ENCODE data around the gene OCA2. TPM values are rescaled to one million over a fixed set of nuclear protein-coding genes. Genes with fewer than 3 reads are reported as not detected.

The OCA2 gene
- total RNA-seq, 1 donor from 2014 or later, result 1.0 TPM

DNA sequence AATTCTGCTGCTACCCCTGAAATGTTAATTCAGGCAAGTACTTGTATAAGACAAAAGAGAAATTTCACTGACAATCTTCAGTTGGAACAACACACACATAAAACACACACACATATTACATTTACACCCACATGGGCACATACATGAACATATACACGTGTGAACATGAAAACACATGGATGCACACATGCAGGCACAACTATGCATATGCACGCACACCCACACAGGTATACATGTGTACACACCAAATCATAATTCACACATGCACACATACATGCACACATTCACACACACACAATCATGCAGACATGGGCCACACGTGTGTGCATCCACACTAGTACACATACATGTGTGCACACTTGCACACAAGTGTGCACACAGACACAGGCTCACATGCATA, 277.8 kb downstream of the OCA2 start:
- no peak for TF ChIP-seq CTCF (IDR thresholded peaks at IDR 0.05; ENCODE audit: unreplicated experiment)
- H3K36me3 Mint-ChIP-seq, result no peaks in the 10 kb centered on the region
- no peaks in the 10 kb centered on the region for H3K4me1 Mint-ChIP-seq
- DNase-seq (ENCODE audit: low spot score in 2 of 2, unreplicated experiment in 2 of 2), result no peak
- H3K9me3 Mint-ChIP-seq, result peaks cover 10% of the 10 kb centered on the region
- no peak overlapping the region for H3K27ac Mint-ChIP-seq
- H3K27me3 Mint-ChIP-seq (ENCODE audit: low read depth), result peaks cover 6% of the 10 kb centered on the region
- no peak overlapping the region for H3K4me3 Mint-ChIP-seq

GRCh38 chr15:27820722-27821121, 278.4 kb downstream of the OCA2 start:
- Mint-ChIP-seq H3K36me3 (no peaks in the 10 kb centered on the region), H3K27me3 (ENCODE audit: low read depth) (peaks cover 6% of the 10 kb centered on the region), H3K9me3 (peaks cover 10% of the 10 kb centered on the region), H3K27ac (no peak overlapping the region), H3K4me3 (no peak overlapping the region), H3K4me1 (no peaks in the 10 kb centered on the region)
- no peak for DNase-seq (ENCODE audit: low spot score in 2 of 2, unreplicated experiment in 2 of 2)
- no peak for TF ChIP-seq CTCF (IDR thresholded peaks at IDR 0.05; ENCODE audit: unreplicated experiment)

DNA sequence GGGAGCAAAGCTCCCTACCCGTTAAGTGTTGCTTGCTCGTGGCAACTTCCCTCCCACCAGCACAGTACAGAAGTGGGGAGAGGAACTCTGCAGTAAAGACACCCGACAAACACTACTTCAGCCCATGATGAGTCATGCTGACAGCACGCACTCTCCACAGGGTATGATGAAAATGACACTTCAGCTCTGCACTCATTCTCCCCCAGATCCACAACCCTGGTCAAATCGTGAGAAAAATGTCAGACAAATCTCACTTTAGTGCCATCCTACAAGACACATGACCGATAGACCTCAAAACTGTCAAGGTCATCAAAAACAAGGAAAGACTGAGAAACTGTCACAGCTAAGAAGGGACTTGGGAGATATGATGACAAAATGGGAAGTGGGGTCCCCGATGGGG, 278.9 kb downstream of the OCA2 start:
- H3K27me3 Mint-ChIP-seq (ENCODE audit: low read depth), result peaks cover 6% of the 10 kb centered on the region
- no peak for DNase-seq (ENCODE audit: low spot score in 2 of 2, unreplicated experiment in 2 of 2)
- TF ChIP-seq CTCF (IDR thresholded peaks at IDR 0.05; ENCODE audit: unreplicated experiment), result no peak
- no peak overlapping the region for H3K4me3 Mint-ChIP-seq
- H3K27ac Mint-ChIP-seq, result no peak overlapping the region
- no peaks in the 10 kb centered on the region for H3K4me1 Mint-ChIP-seq
- H3K9me3 Mint-ChIP-seq, result peaks cover 10% of the 10 kb centered on the region
- H3K36me3 Mint-ChIP-seq, result no peaks in the 10 kb centered on the region

DNA sequence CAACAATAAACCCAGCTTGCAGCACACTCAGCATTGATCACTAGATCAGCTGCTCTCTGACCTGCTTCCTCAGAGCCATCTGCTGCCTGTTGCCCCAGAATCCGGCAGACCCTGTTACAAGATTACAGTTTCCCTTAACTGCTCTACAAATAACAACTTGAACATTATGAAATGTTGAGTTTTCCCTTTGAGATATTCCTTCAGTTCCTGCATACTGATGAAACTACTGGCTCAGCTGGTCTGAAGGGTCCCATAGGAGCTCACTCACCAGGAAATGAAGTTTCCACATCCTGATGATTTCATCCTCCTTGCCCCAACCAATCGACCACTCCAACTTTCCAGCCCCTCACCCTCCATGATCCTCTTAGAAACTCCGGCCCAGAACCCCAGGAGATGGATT, 281.9 kb downstream of the OCA2 start:
- Mint-ChIP-seq H3K36me3 (no peaks in the 10 kb centered on the region), H3K4me3 (no peak overlapping the region), H3K27me3 (ENCODE audit: low read depth) (peaks cover 6% of the 10 kb centered on the region), H3K27ac (no peak overlapping the region), H3K4me1 (no peaks in the 10 kb centered on the region), H3K9me3 (peaks cover 10% of the 10 kb centered on the region)
- no peak for TF ChIP-seq CTCF (IDR thresholded peaks at IDR 0.05; ENCODE audit: unreplicated experiment)
- DNase-seq (ENCODE audit: low spot score in 2 of 2, unreplicated experiment in 2 of 2), result no peak

DNA sequence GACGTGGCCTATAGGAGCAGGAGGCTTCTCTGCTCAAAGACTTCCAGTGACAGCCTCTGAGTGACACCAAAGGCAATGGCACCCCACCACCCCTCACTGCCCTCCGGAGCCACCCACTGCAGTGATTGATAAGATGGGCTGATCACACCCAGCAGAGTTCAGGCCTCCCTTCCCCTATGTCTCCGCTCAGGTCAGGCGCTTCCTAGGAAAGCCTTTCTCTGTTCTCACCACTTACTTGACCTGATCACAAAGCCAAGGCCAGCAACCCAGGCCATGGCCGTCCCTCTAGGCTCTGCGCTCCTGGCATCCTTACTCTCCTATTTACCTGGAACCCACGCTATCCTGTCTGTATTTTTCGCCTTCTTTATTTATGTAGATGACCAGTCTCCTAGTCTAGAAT, 282.3 kb downstream of the OCA2 start:
- Mint-ChIP-seq H3K9me3 (peaks cover 10% of the 10 kb centered on the region), H3K36me3 (no peaks in the 10 kb centered on the region), H3K27me3 (ENCODE audit: low read depth) (peaks cover 6% of the 10 kb centered on the region), H3K27ac (no peak overlapping the region), H3K4me1 (no peaks in the 10 kb centered on the region), H3K4me3 (no peak overlapping the region)
- no peak for TF ChIP-seq CTCF (IDR thresholded peaks at IDR 0.05; ENCODE audit: unreplicated experiment)
- no peak for DNase-seq (ENCODE audit: low spot score in 2 of 2, unreplicated experiment in 2 of 2)

- Mint-ChIP-seq H3K27me3 (ENCODE audit: low read depth) (peaks cover 2% of the 10 kb centered on the region), H3K27ac (no peak overlapping the region), H3K36me3 (no peaks in the 10 kb centered on the region), H3K4me1 (no peaks in the 10 kb centered on the region), H3K9me3 (peaks cover 10% of the 10 kb centered on the region), H3K4me3 (no peak overlapping the region)
- DNase-seq (ENCODE audit: low spot score in 2 of 2, unreplicated experiment in 2 of 2), result no peak
- TF ChIP-seq CTCF (IDR thresholded peaks at IDR 0.05; ENCODE audit: unreplicated experiment), result no peak
Observed at GRCh38 chr15:27815035-27815434, 284.1 kb downstream of the OCA2 start.

All from mesothelial cell of epicardium (in vitro differentiated cells).